HCT116 (cell line): ENCODE measurements around the gene PRKAG2.

ENCODE experiments used
- EZH2 ChIP-seq: fragments of 200-600 bp; sonication (generic); IDR thresholded peaks from 2 replicates; pipeline ENCODE4 v1.6.1; 2017; ENCODE audit warnings: antibody characterized with exemption, mixed run types
- POLR2A ChIP-seq: IDR thresholded peaks from 2 replicates; pipeline ENCODE4 v1.7.0; 2011; ENCODE audit warnings: borderline replicate concordance; ENCODE audit not compliant: insufficient read depth, insufficient read length; ENCODE audit errors: extremely low read depth
- TF ChIP-seq, protein P1 (sequence below), 3 experiments: fragments of 200-600 bp in 1 of 3; sonication (generic) in 1 of 3; IDR thresholded peaks in 2 of 3; conservative IDR thresholded peaks in 1 of 3; 2 replicates each; pipeline ENCODE4 v1.5.1; 2012 to 2017; ENCODE audit warnings: low read depth in 2 of 3, low read length in 2 of 3, antibody characterized with exemption in 1 of 3, borderline replicate concordance in 1 of 3, control low read depth in 1 of 3, mild to moderate bottlenecking in 1 of 3, mixed read lengths in 1 of 3, mixed run types in 1 of 3, moderate library complexity in 1 of 3; ENCODE audit not compliant: insufficient read depth in 1 of 3

DNA sequence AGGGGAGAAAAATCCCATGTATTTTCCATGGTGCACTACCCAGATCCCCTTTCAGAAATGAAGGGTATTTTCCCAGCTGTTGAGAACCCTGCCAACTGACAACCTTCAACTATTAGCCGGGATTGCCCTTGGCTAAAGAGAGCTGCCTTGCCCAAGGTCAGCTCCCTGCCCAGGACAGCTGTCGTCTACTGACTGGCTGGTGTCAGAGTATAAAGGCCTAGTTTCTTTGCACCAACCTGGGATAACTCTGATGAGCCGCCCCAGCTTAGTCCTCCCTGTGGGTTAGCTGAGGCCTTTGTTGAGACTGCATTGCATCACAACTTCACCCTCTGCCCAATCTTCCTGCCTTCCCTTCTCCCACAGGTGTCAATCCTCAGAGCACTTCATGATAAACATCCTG, 210.0 kb downstream of the PRKAG2 start:
- TF ChIP-seq POLR2A = no peak
- no peak for TF ChIP-seq EZH2
- TF ChIP-seq, protein P1, sequence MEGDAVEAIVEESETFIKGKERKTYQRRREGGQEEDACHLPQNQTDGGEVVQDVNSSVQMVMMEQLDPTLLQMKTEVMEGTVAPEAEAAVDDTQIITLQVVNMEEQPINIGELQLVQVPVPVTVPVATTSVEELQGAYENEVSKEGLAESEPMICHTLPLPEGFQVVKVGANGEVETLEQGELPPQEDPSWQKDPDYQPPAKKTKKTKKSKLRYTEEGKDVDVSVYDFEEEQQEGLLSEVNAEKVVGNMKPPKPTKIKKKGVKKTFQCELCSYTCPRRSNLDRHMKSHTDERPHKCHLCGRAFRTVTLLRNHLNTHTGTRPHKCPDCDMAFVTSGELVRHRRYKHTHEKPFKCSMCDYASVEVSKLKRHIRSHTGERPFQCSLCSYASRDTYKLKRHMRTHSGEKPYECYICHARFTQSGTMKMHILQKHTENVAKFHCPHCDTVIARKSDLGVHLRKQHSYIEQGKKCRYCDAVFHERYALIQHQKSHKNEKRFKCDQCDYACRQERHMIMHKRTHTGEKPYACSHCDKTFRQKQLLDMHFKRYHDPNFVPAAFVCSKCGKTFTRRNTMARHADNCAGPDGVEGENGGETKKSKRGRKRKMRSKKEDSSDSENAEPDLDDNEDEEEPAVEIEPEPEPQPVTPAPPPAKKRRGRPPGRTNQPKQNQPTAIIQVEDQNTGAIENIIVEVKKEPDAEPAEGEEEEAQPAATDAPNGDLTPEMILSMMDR (IDR thresholded peaks at IDR 0.05 in 2 of 3, conservative IDR thresholded peaks at IDR 0.05 in 1 of 3; ENCODE audit: borderline replicate concordance in 1 of 3, insufficient read depth in 1 of 3, low read depth in 2 of 3, low read length in 2 of 3) = no peak
